ENCODE data around the gene MFSD12.
"Not testable (repeated sequence)": the region's sequence is repeated elsewhere in the genome, so short reads cannot be mapped to it uniquely, and the experiment has no call there.

The MFSD12 gene

DNA sequence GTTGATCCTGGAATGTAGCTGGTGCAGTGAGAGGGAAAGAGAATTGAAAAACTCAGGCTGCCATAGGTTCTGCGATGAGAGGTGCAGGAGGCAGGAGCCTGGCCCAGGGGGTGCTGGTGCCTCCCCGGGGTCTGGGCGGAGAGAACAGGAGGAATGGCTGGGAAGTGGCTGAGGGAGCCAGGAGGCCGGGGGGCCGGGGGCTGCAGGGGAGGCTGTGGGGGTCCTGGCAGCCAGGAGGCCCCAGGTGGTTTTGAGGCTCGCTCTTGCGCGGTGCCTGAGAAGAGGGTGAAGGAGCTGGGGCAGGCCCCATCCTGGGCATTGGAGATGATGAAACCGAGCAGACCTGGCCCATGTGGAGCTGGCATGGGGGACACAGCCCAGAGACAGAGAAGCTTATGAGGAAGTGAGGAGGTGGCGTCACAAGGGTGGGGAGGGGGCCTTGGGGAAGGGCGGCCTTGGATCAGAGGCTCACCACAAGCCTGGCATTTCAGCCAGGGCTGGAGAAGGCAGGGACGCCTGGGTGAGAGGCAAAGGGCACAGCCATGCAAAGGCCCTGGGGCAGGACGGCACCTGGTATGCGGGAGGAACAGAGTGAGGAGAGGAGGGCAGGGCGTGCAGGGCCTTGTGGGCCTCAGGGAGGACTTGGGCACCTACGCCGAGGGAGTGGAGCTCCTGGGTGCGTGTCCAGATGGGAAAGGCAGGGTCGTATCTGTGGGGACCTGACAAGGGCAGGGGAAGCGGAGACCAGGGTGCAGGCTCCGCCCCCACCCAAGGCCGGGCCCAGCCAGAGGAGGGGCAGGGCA, 19.7 kb downstream of the MFSD12 start:
- no peak for DNase-seq (ENCODE audit: low read depth in 1 of 2, low spot score in 1 of 2)

DNA sequence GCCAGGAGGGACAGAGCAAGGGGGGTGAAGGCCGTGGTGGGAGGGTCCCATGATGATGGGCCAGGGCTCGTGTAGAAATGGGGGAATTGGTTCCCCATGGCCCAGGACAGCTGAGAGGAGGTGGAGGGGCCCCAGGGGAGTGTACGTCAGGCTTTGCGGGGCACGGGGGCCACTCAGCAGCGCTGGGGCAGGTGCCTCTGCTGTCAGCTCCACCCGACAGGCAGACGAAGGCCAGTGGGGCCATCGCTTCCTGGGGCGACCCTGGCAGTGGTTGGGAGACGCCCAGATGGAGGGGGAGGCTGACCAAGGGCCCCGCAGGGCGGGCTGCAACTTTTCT, 20.3 kb downstream of the MFSD12 start:
- no peak for DNase-seq (ENCODE audit: low read depth in 1 of 2, low spot score in 1 of 2)

DNA sequence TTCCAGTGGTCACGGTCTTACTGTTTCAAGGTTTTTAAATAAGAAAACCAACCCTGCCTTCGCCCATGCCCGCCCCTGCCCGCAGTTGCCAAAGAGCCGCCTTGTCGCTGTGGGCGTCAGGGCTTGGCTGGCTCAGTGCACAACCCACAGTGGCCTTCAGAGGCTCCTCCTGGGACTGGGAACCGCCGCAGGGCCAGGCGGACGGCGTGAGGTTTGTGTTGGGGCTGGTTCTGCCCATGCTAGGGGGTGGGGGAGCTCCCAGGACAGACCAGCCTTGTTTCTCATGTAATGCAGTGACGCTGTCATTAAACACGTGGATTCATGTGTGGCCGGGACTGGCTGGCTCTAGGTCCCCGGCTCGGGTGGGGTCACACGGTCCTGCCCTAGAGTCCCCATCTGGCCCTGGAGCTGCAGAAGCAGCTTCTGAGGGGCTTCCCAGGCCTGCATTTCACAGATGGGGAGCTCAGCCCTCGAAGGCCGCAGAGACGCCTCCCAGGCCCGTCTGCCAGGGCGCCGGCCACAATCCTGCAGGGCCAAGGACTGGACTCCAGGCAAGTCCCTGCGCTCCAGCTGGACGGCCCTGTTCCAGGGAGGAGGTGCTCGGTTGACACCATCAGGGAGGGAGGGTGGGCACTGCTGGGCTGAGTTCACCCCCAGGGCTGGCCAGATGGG, 20.8 kb downstream of the MFSD12 start:
- no peak for DNase-seq (ENCODE audit: low read depth in 1 of 2, low spot score in 1 of 2)

DNA sequence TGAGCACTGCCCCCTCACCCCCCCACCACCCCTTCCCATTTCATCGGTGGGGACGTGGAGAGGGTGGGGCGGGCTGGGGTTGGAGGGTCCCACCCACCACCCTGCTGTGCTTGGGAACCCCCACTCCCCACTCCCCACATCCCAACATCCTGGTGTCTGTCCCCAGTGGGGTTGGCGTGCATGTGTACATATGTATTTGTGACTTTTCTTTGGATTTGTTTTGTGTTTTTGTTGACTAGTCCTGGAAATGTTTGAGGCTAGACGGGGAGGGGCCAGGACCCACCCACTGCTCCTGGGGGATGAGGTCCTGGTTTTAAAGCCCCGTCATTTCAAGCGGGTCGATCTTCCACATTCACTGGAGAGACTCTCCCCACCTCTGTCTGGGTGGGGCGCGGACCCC, 21.4 kb downstream of the MFSD12 start:
- DNase-seq (ENCODE audit: low read depth in 1 of 2, low spot score in 1 of 2) = no peak

DNA sequence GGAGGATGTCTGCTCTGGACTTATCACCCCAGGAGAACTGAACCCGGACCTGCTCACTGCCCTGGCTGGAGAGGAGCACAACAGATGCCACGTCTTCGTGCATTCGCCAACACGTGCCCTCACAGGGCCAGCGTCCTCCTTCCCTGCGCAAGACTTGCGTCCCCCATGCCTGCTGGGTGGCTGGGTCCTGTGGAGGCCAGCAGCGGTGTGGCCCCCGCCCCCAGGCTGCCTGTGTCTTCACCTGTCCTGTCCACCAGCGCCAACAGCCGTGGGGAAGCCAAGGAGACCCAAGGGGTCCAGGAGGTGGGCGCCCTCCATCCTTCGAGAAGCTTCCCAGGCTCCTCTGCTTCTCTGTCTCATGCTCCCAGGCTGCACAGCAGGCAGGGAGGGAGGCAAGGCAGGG, 21.8 kb downstream of the MFSD12 start:
- DNase-seq (ENCODE audit: low read depth in 1 of 2, low spot score in 1 of 2) = no peak

DNA sequence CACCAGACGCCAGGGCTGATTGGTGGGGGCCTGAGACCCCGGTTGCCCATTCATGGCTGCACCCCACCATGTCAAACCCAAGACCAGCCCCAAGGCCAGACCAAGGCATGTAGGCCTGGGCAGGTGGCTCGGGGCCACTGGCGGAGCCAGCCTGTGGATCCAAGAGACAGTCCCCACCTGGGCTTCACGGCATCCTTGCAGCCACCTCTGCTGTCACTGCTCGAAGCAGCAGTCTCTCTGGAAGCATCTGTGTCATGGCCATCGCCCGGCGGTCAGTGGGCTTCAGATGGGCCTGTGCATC, 22.2 kb downstream of the MFSD12 start:
- no peak for DNase-seq (ENCODE audit: low read depth in 1 of 2, low spot score in 1 of 2)

DNA sequence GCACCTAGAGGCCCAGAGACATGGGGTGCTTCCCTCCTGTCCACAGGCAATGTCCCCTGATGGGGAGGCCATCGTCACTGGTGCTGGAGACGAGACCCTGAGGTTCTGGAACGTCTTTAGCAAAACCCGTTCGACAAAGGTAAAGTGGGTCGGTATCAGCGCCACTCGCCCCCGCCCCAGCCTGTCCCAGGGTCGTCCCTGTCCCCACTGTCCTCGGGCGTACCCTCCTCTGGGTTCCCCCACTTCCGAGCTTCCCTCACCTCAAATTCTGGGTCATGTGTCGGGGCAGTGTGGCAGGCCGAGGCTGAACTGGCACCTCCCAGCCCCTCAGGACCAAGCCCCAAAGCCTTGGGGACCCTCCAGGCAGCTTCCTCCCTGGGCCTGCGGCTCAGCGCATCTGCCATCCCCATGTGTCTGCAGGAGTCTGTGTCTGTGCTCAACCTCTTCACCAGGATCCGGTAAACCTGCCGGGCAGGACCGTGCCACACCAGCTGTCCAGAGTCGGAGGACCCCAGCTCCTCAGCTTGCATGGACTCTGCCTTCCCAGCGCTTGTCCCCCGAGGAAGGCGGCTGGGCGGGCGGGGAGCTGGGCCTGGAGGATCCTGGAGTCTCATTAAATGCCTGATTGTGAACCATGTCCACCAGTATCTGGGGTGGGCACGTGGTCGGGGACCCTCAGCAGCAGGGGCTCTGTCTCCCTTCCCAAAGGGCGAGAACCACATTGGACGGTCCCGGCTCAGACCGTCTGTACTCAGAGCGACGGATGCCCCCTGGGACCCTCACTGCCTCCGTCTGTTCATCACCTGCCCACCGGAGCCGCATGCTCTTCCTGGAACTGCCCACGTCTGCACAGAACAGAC, 22.8 kb downstream of the MFSD12 start:
- no peak for DNase-seq (ENCODE audit: low read depth in 1 of 2, low spot score in 1 of 2)

DNA sequence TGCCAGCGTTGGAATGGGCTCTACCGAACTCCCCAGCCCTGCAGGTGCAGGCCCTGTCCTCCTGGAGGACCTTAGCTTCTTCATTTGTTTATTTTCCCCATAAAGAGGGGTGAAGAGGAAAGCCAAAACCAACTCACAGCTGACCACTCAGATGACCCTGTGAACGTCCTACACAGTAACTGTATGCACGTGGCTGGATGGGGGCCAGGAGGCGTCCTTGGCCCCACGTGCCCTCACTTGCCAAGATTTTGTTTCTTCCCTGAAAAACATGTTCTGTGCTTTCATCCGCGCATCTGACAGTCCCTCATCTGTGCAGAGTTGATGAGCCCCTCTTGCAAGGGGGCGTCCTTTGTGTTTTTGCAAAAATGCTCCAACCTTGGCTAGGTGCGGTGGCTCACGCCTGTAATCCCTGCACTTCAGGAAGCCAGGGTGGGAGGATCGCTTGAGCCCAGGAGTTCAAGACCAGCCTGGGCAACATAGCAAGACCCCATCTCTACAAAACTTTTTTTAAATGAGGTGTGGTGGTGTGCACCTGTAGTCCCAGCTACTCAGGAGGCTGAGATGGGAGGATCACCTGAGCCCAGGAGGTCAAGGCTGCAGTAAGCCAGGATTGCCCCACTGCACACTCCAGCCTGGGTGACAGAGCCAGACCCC, 23.7 kb downstream of the MFSD12 start:
- no peak for DNase-seq (ENCODE audit: low read depth in 1 of 2, low spot score in 1 of 2)

DNA sequence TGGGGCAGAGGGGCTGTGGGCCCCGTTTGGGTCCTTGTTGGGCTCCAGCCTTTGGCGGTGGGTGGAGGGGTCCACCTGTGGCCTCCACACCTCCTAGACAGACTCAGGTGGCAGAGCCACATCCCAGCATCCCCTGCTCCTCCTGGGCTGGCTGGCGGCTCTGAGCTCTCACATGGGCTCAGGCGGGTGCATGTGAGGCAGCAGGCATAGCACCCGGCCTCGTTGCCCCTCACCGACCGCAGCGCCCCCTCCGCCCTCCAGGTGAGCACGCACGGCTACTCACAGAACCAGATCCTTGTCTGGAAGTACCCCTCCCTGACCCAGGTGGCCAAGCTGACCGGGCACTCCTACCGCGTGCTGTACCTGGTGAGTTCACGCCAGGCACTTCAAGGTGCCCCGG, 24.4 kb downstream of the MFSD12 start:
- no peak for DNase-seq (ENCODE audit: low read depth in 1 of 2, low spot score in 1 of 2)

DNA sequence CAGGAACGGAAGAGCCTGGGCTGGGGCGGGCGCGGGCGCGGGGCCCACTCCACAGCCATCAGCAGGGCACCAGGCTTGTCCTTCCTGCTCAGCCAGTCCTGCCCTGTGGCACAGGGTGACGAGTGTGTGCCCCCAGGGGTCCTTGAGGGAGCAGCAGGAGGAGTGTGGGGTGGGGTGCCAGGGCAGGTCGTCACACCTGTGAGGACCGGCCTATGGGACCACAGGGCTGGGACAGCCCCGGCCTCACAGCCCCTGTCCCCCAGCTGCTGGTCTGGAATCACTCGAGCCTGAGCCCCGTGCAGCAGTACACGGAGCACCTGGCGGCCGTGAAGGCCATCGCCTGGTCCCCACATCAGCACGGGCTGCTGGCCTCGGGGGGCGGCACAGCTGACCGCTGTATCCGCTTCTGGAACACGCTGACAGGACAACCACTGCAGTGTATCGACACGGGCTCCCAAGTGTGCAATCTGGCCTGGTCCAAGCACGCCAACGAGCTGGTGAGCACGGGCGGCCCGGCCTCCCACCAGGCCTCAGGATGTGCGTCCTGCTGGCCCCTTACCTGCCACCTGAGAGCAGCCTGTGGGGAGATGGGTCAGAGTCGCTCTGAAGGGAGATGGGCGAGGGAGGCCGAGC, 25.1 kb downstream of the MFSD12 start:
- no peak for DNase-seq (ENCODE audit: low read depth in 1 of 2, low spot score in 1 of 2)

DNA sequence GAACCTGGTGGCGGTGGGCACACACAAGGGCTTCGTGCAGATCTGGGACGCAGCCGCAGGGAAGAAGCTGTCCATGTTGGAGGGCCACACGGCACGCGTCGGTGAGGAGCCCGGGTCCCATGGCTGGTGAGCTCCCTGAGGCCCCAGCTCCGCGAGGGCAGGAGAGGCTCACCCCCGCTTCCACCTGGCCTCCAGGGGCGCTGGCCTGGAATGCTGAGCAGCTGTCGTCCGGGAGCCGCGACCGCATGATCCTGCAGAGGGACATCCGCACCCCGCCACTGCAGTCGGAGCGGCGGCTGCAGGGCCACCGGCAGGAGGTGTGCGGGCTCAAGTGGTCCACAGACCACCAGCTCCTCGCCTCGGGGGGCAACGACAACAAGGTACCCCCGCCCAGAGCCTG, 25.7 kb downstream of the MFSD12 start:
- DNase-seq (ENCODE audit: low read depth in 1 of 2, low spot score in 1 of 2) = no peak

DNA sequence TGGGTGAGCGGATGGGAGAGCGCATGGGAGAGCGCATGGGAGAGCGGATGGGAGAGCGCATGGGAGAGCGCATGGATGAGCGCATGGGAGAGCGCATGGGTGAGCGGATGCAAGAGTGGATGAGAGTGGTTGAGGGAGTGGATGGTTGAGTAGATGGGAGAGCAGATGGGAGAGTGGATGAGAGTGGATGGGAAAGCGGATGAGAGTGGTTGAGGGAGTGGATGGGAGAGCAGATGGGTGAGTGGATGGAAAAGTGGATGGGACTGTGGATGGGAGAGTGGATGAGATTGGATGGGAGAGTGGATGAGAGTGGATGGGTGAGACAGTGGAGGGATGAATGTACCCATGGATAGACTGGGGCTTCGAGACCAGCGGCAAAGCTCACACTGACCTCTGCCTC, 27.0 kb downstream of the MFSD12 start:
- DNase-seq (ENCODE audit: low read depth in 1 of 2, low spot score in 1 of 2) = no peak

DNA sequence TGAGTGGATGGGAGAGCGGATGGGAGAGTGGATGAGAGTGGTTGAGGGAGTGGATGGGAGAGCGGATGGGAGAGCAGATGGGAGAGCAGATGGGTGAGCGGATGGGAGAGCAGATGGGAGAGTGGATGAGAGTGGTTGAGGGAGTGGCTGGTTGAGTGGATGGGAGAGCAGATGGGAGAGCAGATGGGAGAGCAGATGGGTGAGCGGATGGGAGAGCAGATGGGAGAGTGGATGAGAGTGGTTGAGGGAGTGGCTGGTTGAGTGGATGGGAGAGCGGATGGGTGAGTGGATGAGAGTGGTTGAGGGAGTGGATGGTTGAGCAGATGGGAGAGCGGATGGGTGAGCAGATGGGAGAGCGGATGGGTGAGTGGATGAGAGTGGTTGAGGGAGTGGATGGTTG, 28.1 kb downstream of the MFSD12 start:
- not testable (repeated sequence) for DNase-seq (ENCODE audit: low read depth in 1 of 2, low spot score in 1 of 2)

DNA sequence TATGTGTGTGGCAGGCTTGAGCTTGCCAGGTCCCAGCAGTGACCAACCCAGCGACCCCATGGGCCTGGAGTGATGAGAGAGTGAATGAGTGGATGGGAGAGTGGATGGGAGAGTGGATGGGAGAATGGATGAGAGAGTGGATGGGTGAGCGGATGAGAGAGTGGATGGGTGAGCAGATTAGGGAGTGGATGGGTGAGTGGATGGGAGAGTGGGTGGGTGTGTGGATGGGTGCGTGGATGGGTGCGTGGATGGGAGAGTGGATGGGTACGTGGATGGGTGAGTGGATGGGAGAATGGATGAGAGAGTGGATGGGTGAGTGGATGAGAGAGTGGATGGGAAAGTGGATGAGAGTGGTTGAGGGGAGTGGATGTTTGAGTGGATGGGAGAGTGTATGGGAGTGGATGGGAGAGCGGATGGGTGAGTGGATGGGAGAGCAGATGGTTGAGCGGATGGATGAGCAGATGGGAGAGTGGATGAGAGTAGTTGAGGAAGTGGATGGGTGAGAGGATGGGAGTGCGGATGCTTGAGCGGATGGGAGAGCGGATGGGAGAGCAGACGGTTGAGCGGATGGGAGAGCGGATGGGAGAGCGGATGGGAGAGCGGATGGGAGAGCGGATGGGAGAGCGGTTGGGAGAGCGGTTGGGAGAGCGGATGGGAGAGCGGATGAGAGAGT, 28.7 kb downstream of the MFSD12 start:
- DNase-seq (ENCODE audit: low read depth in 1 of 2, low spot score in 1 of 2) = no peak

DNA sequence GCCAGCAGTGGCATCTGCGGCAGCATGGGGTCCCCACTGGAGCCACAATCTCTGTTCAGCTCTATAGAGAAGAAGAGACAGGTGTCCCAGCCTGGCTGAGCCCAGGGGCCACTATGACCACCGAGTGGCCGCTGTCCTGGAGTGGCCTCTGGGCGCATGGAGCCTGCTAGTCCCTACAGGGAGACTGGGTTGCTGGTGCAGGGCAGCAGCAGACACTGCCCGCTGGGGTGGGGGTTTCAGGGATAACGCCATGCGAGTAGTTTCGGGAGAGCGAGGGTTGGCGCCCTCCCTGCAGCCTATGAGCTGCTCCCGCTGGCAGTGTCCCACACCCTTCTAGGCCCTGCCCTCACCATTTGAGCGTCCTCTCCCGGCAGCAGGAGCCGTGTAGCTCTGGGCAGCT, 29.3 kb downstream of the MFSD12 start:
- DNase-seq (ENCODE audit: low read depth in 1 of 2, low spot score in 1 of 2) = no peak

DNA sequence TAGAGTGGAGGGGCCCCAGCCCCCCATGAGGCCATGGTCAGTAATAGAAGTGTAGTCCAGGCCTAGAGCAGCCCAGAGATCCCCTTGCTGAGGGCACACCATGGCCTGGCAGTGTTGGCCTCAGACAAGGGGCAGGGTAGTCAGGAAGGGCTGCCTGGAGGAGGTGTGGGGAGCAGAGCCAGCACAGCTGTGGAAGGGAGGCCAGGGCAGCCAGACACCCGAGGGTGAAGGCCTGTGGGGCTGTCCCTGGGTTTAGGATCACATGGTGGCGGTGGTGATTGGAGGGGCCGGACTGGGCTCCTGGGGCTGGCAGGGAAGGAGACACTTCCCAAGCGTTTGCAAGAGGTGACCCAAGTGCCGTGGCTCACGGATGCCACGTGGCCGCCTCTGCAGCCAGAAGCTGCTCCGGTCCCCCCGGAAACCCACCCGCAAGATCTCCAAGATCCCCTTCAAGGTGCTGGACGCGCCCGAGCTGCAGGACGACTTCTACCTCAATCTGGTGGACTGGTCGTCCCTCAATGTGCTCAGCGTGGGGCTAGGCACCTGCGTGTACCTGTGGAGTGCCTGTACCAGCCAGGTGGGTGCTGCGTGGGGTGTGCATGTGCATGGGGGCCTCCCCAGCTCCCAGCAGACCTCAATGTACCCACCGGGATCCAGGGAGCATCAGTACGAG, 30.0 kb downstream of the MFSD12 start:
- no peak for DNase-seq (ENCODE audit: low read depth in 1 of 2, low spot score in 1 of 2)

DNA sequence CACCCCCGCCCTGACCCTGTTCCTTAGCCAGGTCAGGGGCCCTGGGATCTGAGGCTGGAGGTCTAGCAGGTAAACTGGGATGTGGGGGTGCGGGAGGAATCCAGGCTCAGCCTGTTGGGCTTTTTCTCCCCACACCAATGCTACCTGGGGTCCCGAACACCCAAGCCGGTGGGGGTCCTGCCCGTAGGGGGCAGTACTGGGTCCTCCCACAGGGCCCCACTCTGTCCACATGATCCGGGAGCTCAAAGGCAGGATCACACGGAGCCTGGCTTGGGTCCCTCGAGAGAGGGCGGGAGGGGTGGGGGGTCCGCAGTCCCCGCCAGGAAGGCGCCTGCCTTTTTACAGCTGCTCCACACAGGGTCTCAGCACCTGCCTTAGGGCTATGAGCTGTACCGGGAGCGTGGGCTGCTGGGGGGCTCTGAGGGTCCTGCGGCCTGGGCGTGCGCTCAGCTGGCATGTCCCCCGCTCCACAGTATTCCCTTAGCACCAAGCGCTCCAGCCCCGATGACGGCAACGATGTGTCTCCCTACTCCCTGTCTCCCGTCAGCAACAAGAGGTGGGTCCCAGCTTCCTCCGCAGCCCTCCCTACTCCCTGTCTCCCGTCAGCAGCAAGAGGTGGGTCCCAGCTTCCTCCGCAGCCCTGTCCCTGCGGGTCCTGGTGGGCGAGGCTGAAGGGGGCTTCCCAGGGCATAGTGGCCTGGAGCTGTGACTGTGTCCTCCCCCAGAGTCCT, 30.7 kb downstream of the MFSD12 start:
- DNase-seq (ENCODE audit: low read depth in 1 of 2, low spot score in 1 of 2) = no peak

DNA sequence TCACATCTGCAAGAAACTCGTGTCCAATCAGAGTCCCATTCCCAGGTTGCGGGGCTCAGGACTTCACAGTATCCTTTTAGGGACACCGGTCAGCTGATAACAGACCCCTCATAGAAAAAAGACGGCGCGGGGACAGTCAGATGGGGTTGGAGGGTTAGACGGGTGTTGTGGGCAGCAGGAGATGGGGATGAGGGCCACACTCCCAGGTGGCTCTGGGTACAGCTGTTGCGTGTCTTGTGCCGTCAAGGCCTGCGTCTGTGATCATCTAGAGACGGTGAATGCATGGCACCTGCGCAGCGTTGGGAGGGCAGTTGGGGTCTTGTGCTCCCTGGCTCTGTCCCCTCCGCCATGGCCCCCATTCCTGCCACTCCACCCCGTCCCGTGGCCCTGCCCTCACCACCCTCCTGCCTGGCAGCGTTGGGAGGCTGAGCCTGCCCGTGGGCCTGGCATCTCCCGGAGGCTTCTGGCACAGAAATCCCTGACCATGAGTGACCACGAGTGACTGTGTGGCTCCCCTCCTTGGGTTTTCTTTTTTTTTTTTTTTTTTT, 32.4 kb downstream of the MFSD12 start:
- DNase-seq (ENCODE audit: low read depth in 1 of 2, low spot score in 1 of 2) = no peak
